SJSA1 (cell line): ENCODE data around the gene TUBB6. TPM values are rescaled to one million over a fixed set of nuclear protein-coding genes. Genes with fewer than 3 reads are reported as not detected.

Experiments
- DNase-seq, 2 experiments: peaks; one replicate each; pipeline ENCODE4 v3.0.0-alpha.2; 2015 to 2020; ENCODE audit warnings: low spot score in 2 of 2, low read depth in 1 of 2
- H3K27ac ChIP-seq: fragments of 250-450 bp; sonication (Bioruptor Pico); 2 replicates; pipeline ENCODE4 v1.5.1; 2020; ENCODE audit warnings: mild to moderate bottlenecking, moderate library complexity
- H3K27me3 ChIP-seq: fragments of 250-450 bp; sonication (Bioruptor Pico); replicated peaks from 2 replicates; pipeline ENCODE4 v1.5.1; 2020; ENCODE audit warnings: mild to moderate bottlenecking, moderate library complexity
- H3K36me3 ChIP-seq: fragments of 250-450 bp; sonication (Bioruptor Pico); 2 replicates; pipeline ENCODE4 v1.5.1; 2020; ENCODE audit warnings: mild to moderate bottlenecking
- H3K4me1 ChIP-seq: fragments of 250-450 bp; sonication (Bioruptor Pico); replicated peaks from 2 replicates; pipeline ENCODE4 v1.6.1; 2021; ENCODE audit warnings: mild to moderate bottlenecking
- H3K4me3 ChIP-seq: fragments of 250-450 bp; sonication (Bioruptor Pico); 2 replicates; pipeline ENCODE4 v1.5.1; 2020; ENCODE audit warnings: mild to moderate bottlenecking
- H3K9me3 ChIP-seq: fragments of 250-450 bp; sonication (Bioruptor Pico); replicated peaks from 2 replicates; pipeline ENCODE4 v1.5.1; 2020; ENCODE audit warnings: mild to moderate bottlenecking
- total RNA-seq: library from RNA; depleted of rRNA; stranded (reverse); fragments of >200 nt; shearing (Covaris generic); gene quantifications from 2 replicates; pipeline ENCODE4 v1.2.3, GENCODE V29; 2014

TUBB6 gene
- total RNA-seq, 1 experiment from 2014 or later = 738 TPM

DNA sequence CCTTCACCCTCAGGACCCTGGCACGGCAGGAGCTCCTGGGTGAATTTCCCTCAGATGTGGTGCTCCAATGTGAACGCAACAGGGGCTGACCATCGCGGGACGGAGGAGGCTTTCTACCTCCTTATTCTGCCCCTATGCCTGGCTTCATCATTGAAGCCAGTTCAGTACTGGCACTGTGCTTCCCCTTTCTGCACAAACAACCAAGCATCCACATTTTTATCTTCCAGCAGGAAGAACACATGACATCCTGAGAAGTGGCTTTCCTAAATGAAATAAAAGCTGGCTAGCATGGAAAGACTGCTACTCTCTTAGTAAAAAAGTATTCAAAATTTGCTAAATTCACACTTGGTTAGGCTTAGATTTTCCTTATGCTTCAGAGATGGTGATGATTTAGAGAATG is 44.1 kb downstream of the TUBB6 start:
- Histone ChIP-seq H3K4me1 (no peaks in the 10 kb centered on the region), H3K27ac (no peak overlapping the region), H3K4me3 (no peak overlapping the region), H3K36me3 (peaks cover 77% of the 10 kb centered on the region), H3K9me3 (no peaks in the 10 kb centered on the region), H3K27me3 (no peaks in the 10 kb centered on the region)
- DNase-seq = no peak

DNA sequence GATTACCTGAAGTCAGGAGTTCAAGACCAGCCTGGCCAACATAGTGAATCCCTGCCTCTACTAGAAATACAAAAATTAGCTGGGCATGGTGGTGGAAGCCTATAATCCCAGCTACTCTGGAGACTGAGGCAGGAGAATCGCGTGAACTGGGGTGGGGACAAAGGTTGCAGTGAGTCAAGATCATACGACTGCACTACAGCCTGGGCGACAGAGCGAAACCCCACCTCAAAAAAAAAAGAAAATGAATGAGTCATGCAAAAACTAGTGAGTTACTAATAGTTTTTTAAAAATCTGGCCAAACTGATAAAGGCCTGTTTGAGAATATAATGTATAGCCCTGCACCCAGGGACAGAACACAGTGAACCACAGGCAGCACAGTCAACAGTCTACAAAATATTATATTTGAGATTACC is 51.5 kb downstream of the TUBB6 start:
- no peaks in the 10 kb centered on the region for H3K9me3 ChIP-seq
- no peak for DNase-seq

DNA sequence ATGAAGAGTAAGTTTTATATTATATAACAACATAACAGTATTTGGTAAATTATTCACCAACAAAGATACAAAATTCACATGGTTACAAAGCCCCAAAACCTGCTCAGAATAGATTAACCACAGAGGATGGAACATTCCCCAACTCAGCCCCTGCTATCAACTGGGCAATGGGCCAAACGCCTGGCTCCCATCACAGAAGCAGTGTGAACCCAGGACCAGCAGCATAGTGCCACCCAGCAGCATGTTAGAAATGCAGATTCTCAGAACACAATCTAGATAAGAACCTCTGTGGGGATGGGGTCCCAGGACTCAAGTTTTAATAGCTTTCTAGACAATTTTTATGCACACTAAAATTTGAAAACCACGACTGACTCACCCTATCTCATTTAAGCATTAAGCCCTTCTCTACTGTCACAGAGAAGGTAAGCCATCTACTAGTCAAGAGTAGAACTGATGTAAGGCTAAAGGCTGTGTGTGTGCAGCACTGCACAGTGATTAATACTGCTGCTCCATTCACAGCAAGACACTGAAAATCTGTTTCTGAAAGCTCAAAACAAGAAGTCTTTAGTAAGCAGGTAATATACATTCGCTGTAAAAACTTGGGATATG is 53.8 kb downstream of the TUBB6 start:
- Histone ChIP-seq H3K9me3 (no peaks in the 10 kb centered on the region), H3K4me1 (no peaks in the 10 kb centered on the region), H3K36me3 (peaks cover 90% of the 10 kb centered on the region), H3K27me3 (no peaks in the 10 kb centered on the region), H3K4me3 (no peak overlapping the region), H3K27ac (no peak overlapping the region)
- DNase-seq = no peak

More for the DNA sequence above, 51.5 kb downstream of the TUBB6 start:
- Histone ChIP-seq H3K4me1 (no peaks in the 10 kb centered on the region), H3K4me3 (no peak overlapping the region), H3K27me3 (no peaks in the 10 kb centered on the region), H3K27ac (no peak overlapping the region), H3K36me3 (peaks cover 84% of the 10 kb centered on the region)

DNA sequence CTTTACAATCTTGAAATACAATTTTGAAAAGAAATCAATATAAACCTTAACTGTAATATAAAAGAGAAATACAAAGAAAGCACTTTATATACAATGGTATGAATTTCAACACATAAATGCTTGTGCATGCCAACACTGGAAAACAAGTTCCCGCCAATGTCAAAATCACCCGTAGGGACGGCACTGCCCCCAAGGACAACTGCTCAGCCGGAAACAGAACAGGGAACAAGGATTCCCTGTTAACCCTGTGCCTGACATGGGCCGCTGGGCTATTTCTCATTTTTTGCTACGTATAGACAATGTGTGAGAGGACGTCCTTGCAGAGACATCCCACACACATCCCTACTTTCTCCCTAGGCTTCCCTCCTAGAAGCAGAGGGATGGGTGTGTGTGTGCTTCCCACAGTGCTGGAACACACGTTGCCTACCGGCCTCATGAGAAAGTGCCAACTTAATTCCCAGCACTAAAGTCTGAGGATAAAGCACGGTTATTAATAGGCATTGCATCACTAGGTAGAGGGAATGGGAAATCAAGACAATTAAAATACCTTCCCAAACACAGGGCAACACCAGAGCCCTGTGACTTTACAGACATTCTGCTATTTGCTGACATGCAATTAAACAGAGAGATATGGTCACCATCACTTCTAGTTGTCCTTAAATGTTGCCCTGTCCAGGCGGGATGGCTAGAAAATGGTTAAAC is 54.6 kb downstream of the TUBB6 start:
- no peak for DNase-seq
- no peaks in the 10 kb centered on the region for H3K4me1 ChIP-seq
- H3K27ac ChIP-seq = no peak overlapping the region
- H3K36me3 ChIP-seq = peaks cover 90% of the 10 kb centered on the region
- no peak overlapping the region for H3K4me3 ChIP-seq
- no peaks in the 10 kb centered on the region for H3K9me3 ChIP-seq
- H3K27me3 ChIP-seq = no peaks in the 10 kb centered on the region

DNA sequence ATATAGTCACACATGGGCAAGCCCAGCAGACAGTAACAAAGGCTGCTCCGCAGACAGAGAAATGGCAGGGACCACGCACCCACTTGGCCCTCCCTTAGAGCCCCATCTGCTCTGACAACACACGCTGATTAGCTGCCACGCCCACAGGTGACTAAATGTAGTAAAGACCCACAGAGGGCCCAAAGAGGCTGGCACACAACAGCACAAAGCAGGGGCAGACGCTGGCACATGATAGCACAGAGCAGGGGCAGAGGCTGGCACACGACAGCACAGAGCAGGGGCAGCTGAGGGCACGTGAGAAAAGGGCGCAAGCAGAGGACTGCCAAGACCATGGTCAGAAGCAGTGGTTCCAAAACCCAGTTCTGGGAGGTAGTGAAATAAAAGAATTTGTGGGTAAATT is 58.3 kb downstream of the TUBB6 start:
- no peak overlapping the region for H3K27ac ChIP-seq
- no peak for DNase-seq
- no peaks in the 10 kb centered on the region for H3K9me3 ChIP-seq
- no peaks in the 10 kb centered on the region for H3K27me3 ChIP-seq
- H3K36me3 ChIP-seq = peaks cover 82% of the 10 kb centered on the region
- H3K4me3 ChIP-seq = no peak overlapping the region
- H3K4me1 ChIP-seq = no peaks in the 10 kb centered on the region

DNA sequence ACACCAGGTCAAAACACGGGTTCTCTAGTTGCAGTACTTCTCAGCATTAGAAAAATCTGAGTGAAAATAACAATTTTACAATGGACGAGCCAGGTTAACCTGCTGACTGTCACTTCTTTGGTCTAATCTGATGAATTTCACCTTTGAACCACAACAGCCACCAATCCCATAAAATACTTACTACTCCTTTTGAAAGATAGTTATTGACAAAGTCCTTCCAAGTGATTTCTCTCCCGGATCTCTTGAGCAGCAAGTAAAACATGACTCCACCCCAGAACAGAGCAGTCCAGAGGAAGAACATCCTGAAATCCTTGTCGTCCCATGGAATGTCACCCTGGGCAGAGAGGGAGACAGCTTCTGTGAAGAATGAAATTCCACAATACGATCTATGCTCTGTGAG is 58.7 kb downstream of the TUBB6 start:
- H3K36me3 ChIP-seq = peaks cover 84% of the 10 kb centered on the region
- no peaks in the 10 kb centered on the region for H3K27me3 ChIP-seq
- H3K9me3 ChIP-seq = no peaks in the 10 kb centered on the region
- H3K27ac ChIP-seq = no peak overlapping the region
- no peaks in the 10 kb centered on the region for H3K4me1 ChIP-seq
- no peak overlapping the region for H3K4me3 ChIP-seq
- no peak for DNase-seq

DNA sequence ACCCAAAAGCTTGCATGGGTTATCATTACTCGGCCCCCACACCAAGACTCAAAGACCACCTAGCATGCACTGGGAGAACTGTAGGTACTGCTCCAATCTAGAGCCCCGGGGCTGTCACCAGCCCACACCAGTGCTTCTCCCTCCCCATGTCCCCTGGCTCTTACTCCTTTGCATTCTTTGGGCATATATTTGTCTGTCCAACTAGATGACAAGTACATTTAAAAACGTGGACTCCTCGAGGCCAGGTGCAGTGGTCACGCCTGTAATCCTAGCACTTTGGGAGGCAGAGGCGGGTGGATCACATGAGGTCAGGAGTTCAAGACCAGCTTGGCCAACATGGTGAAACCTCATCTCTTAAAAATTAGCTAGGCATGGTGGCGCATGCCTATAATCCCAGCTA is 61.2 kb downstream of the TUBB6 start:
- Histone ChIP-seq H3K27ac (no peak overlapping the region), H3K27me3 (no peaks in the 10 kb centered on the region), H3K36me3 (peaks cover 62% of the 10 kb centered on the region), H3K9me3 (no peaks in the 10 kb centered on the region), H3K4me3 (no peak overlapping the region), H3K4me1 (no peaks in the 10 kb centered on the region)
- DNase-seq = no peak

DNA sequence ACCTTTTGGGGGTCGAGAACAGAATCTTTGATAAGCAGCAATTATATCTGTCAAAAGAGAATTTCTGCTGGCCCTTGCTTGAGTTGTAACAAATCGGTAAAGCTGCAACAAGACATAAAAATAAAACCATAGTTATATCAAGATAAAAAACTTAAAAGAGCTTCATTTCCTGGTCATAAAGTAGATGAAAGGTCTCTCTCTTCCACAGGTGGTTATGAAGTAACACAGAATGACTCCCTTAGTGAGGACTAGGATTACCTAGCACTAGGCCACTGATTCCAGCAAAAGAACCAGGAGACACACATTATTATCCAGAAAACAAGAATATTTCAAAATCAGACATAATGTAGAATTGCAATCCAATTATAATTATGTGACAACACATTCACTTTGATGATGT is 63.5 kb downstream of the TUBB6 start:
- no peaks in the 10 kb centered on the region for H3K9me3 ChIP-seq
- no peaks in the 10 kb centered on the region for H3K27me3 ChIP-seq
- no peak overlapping the region for H3K4me3 ChIP-seq
- H3K27ac ChIP-seq = no peak overlapping the region
- peaks cover 48% of the 10 kb centered on the region for H3K36me3 ChIP-seq
- H3K4me1 ChIP-seq = peaks cover 8% of the 10 kb centered on the region
- no peak for DNase-seq

DNA sequence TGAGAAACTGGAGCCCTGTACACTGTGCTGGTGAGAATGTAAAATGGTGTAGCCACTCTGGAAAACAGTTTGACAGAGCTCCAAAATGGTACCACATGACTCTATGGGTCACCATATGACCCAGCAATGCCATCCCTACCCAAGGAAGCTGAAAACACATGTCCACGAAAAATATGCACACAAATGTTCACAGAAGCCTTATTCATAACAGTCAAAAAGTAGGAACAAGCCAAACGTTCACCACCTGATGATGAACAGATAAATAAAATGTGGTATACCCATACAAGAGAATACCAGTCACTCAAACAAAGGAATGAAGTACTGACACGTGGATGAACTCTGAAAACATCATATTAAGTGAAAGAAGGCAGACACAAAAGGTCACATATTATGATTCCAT is 64.4 kb downstream of the TUBB6 start:
- H3K4me1 ChIP-seq = peaks cover 8% of the 10 kb centered on the region
- no peak overlapping the region for H3K27ac ChIP-seq
- H3K4me3 ChIP-seq = no peak overlapping the region
- no peaks in the 10 kb centered on the region for H3K27me3 ChIP-seq
- peaks cover 44% of the 10 kb centered on the region for H3K36me3 ChIP-seq
- H3K9me3 ChIP-seq = peaks cover 3% of the 10 kb centered on the region; the same call in 1 of the 2 replicates
- no peak for DNase-seq

DNA sequence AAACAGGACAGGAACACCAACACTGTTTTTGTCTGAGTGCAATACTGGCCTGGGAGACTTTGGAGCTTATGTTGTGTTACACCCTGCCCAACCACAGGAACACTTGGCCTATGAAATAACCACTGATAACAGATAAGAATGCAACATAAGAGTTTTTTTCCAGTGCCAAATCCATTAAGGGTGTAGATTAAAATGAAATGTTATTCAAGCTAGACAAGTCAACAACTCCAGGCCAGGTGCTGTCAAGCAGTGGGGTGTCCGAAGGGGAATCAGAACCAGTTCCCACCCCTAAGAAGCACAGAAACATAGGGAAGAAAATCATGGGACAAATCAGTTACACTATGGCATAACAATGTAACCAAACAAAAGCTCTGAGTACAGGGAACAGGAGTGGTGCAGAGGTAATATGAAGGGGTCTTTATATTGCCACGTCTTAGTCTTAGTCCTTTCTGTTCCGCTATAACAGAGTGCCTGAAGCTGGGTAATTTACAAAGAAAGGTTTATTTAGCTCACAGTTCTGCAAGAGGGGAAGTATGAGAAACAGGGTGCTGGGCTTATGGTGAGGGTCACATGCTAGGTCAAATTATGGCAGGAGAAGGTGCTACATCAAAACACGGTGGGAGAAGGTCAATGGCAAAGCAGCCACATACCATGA is 65.2 kb downstream of the TUBB6 start:
- no peak for DNase-seq
- H3K27ac ChIP-seq = no peak overlapping the region

DNA sequence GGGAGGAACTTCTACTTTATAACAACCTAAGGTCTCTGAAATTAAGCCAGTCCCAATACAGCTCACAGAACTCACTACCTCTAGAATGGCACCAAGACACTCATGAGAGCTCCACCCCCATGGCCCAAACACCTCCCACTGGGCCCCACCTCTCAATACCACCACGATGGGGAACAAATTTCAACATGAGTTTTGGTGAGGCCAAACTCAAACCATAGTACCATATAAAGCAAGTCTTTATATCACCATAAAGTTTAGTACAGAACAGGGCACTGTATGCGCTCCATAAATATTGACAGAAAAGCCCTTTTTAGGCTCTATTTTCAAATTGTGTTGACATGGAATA is 65.7 kb downstream of the TUBB6 start:
- Histone ChIP-seq H3K4me3 (no peak overlapping the region), H3K27ac (no peak overlapping the region), H3K4me1 (peaks cover 12% of the 10 kb centered on the region), H3K9me3 (peaks cover 3% of the 10 kb centered on the region; the same call in 1 of the 2 replicates), H3K36me3 (peaks cover 33% of the 10 kb centered on the region), H3K27me3 (no peaks in the 10 kb centered on the region)
- no peak for DNase-seq

More for the DNA sequence above, 65.2 kb downstream of the TUBB6 start:
- no peaks in the 10 kb centered on the region for H3K27me3 ChIP-seq
- H3K36me3 ChIP-seq = peaks cover 38% of the 10 kb centered on the region
- peaks cover 12% of the 10 kb centered on the region for H3K4me1 ChIP-seq
- no peak overlapping the region for H3K4me3 ChIP-seq
- H3K9me3 ChIP-seq = peaks cover 3% of the 10 kb centered on the region; the same call in 1 of the 2 replicates

DNA sequence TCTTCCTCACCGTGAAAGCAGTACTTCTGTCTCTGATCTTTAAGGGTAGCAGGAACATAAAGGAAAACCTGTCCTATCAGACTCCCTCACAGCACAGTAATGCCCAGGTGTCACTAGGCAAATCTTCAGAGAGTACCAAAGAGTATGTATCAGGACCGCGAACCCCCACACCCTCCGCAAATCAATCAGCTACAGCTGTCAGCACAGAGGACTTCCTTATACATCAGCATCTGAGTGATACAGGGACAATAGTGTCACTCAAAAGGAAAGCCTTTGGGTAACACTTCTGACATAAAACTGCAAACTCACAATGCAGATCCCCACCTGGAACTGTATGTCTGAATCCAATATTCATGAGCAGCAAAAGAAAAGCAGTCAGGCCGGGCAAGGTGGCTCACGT is 66.4 kb downstream of the TUBB6 start:
- Histone ChIP-seq H3K27ac (no peak overlapping the region), H3K9me3 (peaks cover 3% of the 10 kb centered on the region; the same call in 1 of the 2 replicates), H3K27me3 (no peaks in the 10 kb centered on the region), H3K36me3 (peaks cover 26% of the 10 kb centered on the region), H3K4me1 (peaks cover 12% of the 10 kb centered on the region), H3K4me3 (no peak overlapping the region)
- no peak for DNase-seq
